Measurements from ENCODE around the gene UGCG. TPM values are rescaled to one million over a fixed set of nuclear protein-coding genes. Genes with fewer than 3 reads are reported as not detected.

The UGCG gene
- total and polyA plus RNA-seq, 10 of the 15 experiments (the other 5 are each of a cell fraction or from before 2014, with no cell fraction given) = 21.7 to 96.6 (median 48.9) TPM

DNA sequence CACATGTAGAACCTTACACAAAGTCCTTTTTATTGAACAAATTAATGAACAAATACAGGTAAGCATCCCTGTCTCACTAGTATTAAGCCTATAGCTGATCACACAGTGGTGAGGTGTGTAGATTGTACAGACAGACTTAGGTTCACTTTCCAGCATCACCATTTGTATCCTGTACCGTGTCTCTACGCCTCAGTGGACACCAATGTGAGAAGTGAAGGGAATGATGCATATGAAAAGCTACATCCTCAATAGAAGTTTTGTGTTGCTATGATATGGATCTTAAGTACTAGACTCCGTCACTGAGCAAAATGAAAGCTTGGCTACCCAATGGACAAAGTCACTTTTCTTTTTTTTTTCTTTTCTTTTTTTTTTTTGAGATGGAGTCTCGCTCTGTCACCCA is 46.6 kb downstream of the UGCG start (continued):
- TF ChIP-seq, protein P1, sequence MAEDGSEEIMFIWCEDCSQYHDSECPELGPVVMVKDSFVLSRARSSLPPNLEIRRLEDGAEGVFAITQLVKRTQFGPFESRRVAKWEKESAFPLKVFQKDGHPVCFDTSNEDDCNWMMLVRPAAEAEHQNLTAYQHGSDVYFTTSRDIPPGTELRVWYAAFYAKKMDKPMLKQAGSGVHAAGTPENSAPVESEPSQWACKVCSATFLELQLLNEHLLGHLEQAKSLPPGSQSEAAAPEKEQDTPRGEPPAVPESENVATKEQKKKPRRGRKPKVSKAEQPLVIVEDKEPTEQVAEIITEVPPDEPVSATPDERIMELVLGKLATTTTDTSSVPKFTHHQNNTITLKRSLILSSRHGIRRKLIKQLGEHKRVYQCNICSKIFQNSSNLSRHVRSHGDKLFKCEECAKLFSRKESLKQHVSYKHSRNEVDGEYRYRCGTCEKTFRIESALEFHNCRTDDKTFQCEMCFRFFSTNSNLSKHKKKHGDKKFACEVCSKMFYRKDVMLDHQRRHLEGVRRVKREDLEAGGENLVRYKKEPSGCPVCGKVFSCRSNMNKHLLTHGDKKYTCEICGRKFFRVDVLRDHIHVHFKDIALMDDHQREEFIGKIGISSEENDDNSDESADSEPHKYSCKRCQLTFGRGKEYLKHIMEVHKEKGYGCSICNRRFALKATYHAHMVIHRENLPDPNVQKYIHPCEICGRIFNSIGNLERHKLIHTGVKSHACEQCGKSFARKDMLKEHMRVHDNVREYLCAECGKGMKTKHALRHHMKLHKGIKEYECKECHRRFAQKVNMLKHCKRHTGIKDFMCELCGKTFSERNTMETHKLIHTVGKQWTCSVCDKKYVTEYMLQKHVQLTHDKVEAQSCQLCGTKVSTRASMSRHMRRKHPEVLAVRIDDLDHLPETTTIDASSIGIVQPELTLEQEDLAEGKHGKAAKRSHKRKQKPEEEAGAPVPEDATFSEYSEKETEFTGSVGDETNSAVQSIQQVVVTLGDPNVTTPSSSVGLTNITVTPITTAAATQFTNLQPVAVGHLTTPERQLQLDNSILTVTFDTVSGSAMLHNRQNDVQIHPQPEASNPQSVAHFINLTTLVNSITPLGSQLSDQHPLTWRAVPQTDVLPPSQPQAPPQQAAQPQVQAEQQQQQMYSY (CRISPR knock-in tag; IDR thresholded peaks at IDR 0.05) = no peak
- TF ChIP-seq PAX5 (IDR thresholded peaks at IDR 0.05; ENCODE audit: borderline replicate concordance, low read depth, low read length) (no peak), ZSCAN29 (IDR thresholded peaks at IDR 0.05) (no peak), POU2F2 (IDR thresholded peaks at IDR 0.05; ENCODE audit: borderline replicate concordance, low read depth, low read length) (no peak), JUND (IDR thresholded peaks at IDR 0.05; ENCODE audit: low read depth, low read length) (no peak), TARDBP (IDR thresholded peaks at IDR 0.05; ENCODE audit: borderline replicate concordance) (no peak), CREB1 (IDR thresholded peaks at IDR 0.05; ENCODE audit: low read depth) (no peak), RCOR1 (conservative IDR thresholded peaks at IDR 0.05; ENCODE audit: low read depth, low read length) (no peak)
- TF ChIP-seq, protein P2, sequence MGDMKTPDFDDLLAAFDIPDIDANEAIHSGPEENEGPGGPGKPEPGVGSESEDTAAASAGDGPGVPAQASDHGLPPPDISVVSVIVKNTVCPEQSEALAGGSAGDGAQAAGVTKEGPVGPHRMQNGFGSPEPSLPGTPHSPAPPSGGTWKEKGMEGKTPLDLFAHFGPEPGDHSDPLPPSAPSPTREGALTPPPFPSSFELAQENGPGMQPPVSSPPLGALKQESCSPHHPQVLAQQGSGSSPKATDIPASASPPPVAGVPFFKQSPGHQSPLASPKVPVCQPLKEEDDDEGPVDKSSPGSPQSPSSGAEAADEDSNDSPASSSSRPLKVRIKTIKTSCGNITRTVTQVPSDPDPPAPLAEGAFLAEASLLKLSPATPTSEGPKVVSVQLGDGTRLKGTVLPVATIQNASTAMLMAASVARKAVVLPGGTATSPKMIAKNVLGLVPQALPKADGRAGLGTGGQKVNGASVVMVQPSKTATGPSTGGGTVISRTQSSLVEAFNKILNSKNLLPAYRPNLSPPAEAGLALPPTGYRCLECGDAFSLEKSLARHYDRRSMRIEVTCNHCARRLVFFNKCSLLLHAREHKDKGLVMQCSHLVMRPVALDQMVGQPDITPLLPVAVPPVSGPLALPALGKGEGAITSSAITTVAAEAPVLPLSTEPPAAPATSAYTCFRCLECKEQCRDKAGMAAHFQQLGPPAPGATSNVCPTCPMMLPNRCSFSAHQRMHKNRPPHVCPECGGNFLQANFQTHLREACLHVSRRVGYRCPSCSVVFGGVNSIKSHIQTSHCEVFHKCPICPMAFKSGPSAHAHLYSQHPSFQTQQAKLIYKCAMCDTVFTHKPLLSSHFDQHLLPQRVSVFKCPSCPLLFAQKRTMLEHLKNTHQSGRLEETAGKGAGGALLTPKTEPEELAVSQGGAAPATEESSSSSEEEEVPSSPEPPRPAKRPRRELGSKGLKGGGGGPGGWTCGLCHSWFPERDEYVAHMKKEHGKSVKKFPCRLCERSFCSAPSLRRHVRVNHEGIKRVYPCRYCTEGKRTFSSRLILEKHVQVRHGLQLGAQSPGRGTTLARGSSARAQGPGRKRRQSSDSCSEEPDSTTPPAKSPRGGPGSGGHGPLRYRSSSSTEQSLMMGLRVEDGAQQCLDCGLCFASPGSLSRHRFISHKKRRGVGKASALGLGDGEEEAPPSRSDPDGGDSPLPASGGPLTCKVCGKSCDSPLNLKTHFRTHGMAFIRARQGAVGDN (IDR thresholded peaks at IDR 0.05) = no peak
- TF ChIP-seq, protein P3, sequence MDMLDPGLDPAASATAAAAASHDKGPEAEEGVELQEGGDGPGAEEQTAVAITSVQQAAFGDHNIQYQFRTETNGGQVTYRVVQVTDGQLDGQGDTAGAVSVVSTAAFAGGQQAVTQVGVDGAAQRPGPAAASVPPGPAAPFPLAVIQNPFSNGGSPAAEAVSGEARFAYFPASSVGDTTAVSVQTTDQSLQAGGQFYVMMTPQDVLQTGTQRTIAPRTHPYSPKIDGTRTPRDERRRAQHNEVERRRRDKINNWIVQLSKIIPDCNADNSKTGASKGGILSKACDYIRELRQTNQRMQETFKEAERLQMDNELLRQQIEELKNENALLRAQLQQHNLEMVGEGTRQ (IDR thresholded peaks at IDR 0.05; ENCODE audit: borderline replicate concordance, low read depth, low read length) = no peak

Data from GM12878 (cell line).